ENCODE data around the gene LDLRAD2.

DNA sequence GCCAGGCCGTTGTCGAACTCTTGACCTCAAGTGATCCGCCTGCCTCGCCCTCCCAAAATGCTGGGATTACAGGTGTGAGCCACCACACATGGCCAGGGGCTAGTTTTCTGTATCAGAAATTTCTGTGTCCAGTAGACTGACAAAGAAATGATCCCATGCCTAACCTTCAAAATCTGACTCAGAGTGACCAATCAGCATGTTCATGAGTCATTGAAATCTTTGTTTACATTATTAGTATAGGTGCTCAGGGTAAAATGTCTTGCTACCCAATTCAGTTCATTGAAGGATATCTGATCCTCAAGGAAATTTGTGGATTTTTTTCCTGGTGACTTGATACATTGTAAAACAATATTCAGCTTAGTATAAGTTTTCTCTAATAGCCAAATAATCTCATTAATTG is 11.0 kb upstream of the LDLRAD2 start:
- TF ChIP-seq, protein P1, sequence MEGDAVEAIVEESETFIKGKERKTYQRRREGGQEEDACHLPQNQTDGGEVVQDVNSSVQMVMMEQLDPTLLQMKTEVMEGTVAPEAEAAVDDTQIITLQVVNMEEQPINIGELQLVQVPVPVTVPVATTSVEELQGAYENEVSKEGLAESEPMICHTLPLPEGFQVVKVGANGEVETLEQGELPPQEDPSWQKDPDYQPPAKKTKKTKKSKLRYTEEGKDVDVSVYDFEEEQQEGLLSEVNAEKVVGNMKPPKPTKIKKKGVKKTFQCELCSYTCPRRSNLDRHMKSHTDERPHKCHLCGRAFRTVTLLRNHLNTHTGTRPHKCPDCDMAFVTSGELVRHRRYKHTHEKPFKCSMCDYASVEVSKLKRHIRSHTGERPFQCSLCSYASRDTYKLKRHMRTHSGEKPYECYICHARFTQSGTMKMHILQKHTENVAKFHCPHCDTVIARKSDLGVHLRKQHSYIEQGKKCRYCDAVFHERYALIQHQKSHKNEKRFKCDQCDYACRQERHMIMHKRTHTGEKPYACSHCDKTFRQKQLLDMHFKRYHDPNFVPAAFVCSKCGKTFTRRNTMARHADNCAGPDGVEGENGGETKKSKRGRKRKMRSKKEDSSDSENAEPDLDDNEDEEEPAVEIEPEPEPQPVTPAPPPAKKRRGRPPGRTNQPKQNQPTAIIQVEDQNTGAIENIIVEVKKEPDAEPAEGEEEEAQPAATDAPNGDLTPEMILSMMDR (IDR thresholded peaks at IDR 0.05; ENCODE audit: low read depth, low read length) = no peak
- no peak for TF ChIP-seq EZH2phosphoT487 (IDR thresholded peaks at IDR 0.05; ENCODE audit: low read depth)

All from OCI-LY3 (cell line).